GM12874 (cell line): ENCODE data around the gene KCNMB2.

ENCODE experiments used
- CTCF ChIP-seq: IDR thresholded peaks from 2 replicates; pipeline ENCODE4 v1.5.1; 2011; ENCODE audit warnings: low read depth, mild to moderate bottlenecking, control low read depth, low read length, moderate library complexity; ENCODE audit not compliant: insufficient read depth

The KCNMB2 gene

GRCh38 chr3:178875836-178876235, 339.6 kb downstream of the KCNMB2 start:
- no peak for TF ChIP-seq CTCF

GRCh38 chr3:178880274-178880673, 344.0 kb downstream of the KCNMB2 start:
- TF ChIP-seq CTCF: no peak
